ENCODE measurements around the gene HEATR1.

- TF ChIP-seq CTCF (IDR thresholded peaks at IDR 0.05; ENCODE audit: low read depth, low read length) (no peak), POLR2A (IDR thresholded peaks at IDR 0.05; ENCODE audit: extremely low read depth, insufficient read length) (no peak)
- TF ChIP-seq, protein P1, sequence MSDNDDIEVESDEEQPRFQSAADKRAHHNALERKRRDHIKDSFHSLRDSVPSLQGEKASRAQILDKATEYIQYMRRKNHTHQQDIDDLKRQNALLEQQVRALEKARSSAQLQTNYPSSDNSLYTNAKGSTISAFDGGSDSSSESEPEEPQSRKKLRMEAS (IDR thresholded peaks at IDR 0.05; ENCODE audit: low read depth, low read length) = no peak
These were observed 69.1 kb downstream of the HEATR1 start for GRCh38 chr1:236535190-236535589.
